ENCODE data around the gene AP1S3.

The AP1S3 gene

DNA sequence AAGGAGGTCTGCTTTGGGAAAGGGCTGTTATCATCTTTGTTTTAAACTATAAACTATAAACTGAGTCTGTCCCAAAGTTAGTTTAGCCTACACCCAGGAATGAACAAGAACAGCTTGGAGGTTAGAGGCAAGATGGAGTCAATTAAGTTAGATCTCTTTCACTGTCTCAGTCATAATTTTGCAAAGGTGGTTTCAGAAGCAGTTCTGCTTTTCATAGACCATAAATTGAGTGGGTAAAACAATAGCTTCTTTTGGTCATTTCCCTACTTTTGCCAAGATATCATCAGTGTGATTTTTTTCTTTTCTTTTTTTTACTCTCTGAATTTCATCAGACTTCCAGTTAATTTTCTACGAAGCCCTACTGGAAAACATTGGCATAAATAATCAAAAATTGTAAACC lies 117.0 kb downstream of the AP1S3 start:
- DNase-seq: no peak

- no peak for DNase-seq
Measured at GRCh38 chr2:223712642-223713041, 124.7 kb downstream of the AP1S3 start.

DNA sequence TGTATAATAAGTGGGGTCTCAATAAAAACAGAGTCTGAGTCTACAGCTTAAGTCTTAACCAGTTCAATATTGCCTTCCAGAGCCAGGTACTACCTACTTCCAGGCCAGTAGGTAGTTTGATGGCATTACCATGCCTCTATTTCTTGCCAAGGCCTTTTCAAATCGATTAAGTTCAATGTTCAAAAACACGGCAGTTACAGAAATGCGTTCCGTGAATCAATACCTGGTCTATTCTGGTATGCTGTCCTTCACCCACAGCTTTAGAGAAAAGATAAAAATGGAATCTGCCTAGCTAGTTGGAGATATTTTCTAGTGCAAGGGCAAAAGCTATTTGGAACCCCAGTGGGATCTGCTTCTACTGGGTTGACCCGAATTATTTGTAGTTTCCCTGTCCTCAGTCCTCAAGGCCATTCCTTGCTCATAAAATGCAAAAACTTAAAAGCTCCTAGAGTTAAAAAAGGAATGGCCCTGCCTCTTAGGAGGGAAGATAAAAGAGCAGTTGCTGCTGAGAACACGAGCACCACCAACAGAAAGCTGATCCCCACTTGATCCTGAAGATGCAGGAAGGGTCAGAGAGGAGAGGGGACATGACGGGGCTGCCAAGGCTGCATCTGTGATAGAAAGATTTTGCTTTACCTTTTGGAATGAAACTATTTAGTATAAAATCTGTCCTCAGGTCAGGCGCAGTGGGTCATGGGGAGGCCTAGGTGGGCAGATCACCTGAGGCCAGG lies 125.6 kb downstream of the AP1S3 start:
- DNase-seq: no peak

All from activated CD4-positive, alpha-beta T cell treated with anti-CD3 and anti-CD28 coated beads, Interleukin-2, Interleukin-6, amounts not matched to agents 100 ng/mL and 50 ng/mL, durations not matched to agents 16 hours and 8 hours (primary cell).